GM19463 (cell line): ENCODE measurements around the gene GK2.

Source experiments
- ATAC-seq: cut with Tn5 transposase; IDR thresholded peaks from one replicate; pipeline ENCODE4 v1.9.1; 2021; ENCODE audit warnings: mild to moderate bottlenecking, moderate library complexity; ENCODE audit not compliant: unreplicated experiment

GK2 gene

GRCh38 chr4:79408063-79408462 lies at the start of gene GK2:
Gene GK2, minus strand, starts transcription at chr4:79408228. Its CDS starts 28 bp downstream, at chr4:79408200.
- ATAC-seq, result no peak

DNA sequence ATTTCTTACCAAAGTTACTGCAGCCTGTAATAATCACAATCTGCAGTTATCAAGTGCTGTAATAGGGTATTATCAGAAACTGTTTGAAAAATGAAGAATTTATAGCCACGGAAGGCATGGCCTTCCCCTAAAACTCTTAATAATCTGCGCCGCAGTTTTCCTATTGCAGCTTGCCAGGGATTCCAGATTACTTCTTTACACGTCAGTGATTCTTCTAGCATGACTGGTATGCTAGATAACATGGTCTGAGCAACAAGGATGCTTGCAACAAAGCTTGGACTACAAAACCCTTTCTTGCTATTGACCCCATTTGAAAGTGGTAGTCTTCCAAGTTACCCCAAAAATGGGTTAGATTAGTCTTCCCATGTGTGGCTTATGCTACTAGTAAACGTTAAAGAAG lies 47.2 kb upstream of the GK2 start:
- ATAC-seq, result no peak

DNA sequence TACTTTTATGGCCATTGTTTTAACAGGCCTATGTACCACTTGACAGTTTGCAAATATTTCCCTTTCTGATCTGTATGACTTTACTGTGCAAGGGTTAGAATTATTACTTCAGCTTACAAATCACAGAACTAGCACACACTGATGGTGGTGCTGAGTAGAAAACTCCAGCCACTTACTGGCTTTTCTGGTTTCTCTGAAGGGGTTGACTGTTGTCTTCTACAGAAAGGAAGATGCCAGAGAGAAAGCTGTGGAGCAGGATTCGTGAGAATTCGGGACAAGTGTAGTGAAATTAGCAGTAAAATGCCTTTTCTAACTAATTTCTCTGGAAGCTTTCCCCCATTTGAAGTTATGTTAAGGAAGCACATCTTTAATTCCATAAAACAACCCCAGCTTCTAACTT lies 46.6 kb upstream of the GK2 start:
- no peak for ATAC-seq

- no peak for ATAC-seq
Observed at GRCh38 chr4:79450053-79450452, 42.0 kb upstream of the GK2 start.

DNA sequence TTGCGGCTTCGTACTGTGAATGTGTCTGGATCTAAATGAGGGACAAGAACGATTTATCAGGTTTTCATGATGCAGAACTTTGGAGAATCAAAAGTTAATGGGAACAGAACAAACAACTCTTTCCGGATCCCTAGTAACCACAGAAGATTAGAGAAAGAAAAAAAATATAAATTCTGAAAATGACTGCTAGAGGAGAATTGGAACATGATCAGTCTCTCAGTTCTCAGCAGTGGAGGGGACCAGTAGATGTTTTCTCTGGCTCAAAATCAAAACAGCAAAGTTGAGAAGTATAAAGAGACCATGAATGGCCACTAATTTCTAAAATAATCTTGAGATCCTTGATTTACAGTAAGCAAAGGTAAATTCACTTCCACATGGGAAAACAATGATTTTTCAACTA lies 38.1 kb upstream of the GK2 start:
- no peak for ATAC-seq

GRCh38 chr4:79445371-79445781 lies 37.3 kb upstream of the GK2 start:
- ATAC-seq, result no peak

DNA sequence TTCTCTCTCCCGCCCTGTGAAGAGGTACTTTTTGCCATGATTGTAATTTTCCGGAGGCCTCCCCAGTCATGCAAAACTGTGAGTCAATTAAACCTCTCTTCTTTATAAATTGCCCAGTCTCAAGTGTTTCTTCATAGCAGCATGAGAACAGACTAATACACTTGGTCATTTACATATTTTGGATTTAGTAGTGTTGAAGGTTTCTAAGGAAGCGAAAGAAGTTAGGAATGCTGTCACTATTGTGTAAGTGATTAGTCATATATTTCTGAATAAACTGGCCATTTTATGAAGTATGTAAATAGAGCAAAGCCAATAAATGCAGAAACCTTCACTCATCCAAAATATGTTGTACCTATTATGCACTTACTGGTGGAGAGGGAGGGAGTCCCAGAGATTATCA lies 34.4 kb upstream of the GK2 start:
- no peak for ATAC-seq

GRCh38 chr4:79439489-79439888 lies 31.5 kb upstream of the GK2 start:
- no peak for ATAC-seq

DNA sequence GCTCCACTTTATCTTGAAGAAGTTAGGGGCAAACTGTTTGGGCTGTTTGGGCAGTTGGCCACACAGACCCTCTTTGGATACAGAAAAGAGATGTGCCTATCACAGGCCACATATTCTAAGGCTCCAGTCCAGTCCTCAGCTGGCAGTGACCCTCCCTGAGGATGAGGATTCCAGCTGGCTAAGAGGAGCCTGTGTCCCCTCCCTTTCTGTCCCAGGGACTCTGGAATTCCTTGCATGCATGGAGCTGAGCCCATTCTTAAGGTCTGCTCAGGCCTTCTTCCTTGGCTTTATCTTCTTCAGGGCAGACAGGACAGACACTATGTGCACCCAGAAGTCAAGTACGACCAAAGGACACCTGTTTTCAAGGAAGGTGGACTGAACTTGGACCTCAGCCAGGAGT lies 23.8 kb upstream of the GK2 start:
- no peak for ATAC-seq

GRCh38 chr4:79429113-79429903 lies 21.3 kb upstream of the GK2 start:
- no peak for ATAC-seq

- ATAC-seq, result no peak
Observed at GRCh38 chr4:79426989-79427388, 19.0 kb upstream of the GK2 start.

GRCh38 chr4:79425586-79425985 lies 17.6 kb upstream of the GK2 start:
- no peak for ATAC-seq

GRCh38 chr4:79421483-79421882 lies 13.5 kb upstream of the GK2 start:
- no peak for ATAC-seq

GRCh38 chr4:79413886-79414285 lies 5.9 kb upstream of the GK2 start:
- no peak for ATAC-seq

- no peak for ATAC-seq
Observed at GRCh38 chr4:79413032-79413885, 5.2 kb upstream of the GK2 start.

DNA sequence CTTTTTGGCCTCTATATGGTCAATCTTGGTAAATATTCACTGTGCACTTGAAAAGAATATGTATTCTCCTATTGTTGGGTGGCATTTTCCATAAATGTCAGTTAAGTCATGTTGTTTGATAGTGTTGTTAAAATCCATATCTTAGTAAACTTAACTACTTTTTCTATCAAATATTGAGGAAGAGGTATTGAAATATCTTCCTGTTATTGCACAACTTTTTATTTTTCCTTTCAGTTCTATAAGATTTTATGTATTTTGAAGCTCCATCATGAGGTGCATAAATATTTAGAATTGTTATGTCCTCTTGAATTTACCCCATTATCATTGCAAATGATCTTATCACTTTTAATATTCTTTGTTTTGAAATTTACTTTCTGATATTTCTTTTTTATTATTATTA lies 3.4 kb downstream of the GK2 start:
- no peak for ATAC-seq

DNA sequence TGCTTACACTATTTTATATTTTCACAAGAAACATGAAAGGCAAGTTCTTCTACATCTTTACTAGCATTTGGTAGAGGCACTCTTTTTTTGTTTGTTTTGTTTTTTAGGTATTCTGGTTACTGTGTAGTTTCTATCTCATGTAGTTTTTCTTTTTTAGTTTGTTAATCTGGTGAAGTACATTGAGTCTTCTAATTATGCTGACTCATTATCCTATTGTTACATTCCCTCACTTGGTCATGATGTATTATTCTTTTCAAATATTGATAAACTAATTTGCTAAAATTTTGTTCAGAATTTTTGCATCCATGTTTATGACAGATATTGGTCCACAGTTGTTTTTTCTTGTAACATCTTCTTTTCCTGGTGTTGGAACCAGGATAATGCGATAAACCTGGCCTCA lies 4.7 kb downstream of the GK2 start:
- no peak for ATAC-seq

GRCh38 chr4:79402332-79402851 lies 5.6 kb downstream of the GK2 start:
- no peak for ATAC-seq

DNA sequence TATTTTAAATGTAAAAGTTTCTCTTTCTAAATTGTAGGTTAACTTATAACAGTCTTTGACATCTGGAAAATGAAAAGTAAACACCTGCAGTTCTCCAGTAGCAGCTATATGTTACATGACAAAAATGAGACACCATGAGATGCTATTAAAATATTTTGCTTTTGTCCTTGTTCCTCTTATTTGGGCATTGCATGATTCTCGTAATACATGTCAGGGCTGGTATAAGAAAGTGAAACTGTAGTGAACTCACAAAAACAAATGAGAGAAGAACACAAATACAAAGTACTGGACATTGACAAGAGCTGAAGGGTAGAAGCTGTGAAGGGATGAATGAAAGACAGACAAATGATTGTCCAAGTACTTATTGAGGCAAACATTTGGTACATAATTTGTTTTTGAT lies 9.0 kb downstream of the GK2 start:
- no peak for ATAC-seq

GRCh38 chr4:79397951-79398350 lies 10.1 kb downstream of the GK2 start:
- no peak for ATAC-seq

DNA sequence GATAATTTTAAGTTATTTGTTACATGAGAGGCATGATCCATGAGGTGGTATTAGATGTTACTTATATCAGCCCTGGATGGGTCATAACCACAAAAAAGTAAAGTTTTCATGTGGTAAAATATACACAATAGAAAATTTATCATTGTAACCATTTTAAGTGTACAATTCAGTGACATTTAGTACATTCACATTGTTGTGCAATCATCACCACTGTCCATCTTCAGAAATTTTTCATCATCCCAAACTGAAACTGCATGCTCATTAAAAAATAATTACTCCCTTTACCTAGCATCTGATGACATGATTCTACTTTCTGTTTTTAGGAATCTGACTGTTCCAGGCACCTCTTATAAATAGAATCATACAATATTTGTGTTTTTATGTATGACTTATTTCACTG lies 11.2 kb downstream of the GK2 start:
- ATAC-seq, result no peak

- ATAC-seq, result no peak
Observed at GRCh38 chr4:79395841-79396240, 12.2 kb downstream of the GK2 start.
